Measurements from ENCODE around the gene HTT-AS.
"Not testable (repeated sequence)": the region's sequence is repeated elsewhere in the genome, so short reads cannot be mapped to it uniquely, and the experiment has no call there.

Gene HTT-AS

GRCh38 chr4:3074078-3074845 lies at the start of gene HTT-AS, which contains the start of gene HTT:
HTT-AS (minus strand) TSS chr4:3074538.
HTT (plus strand) TSS chr4:3074681; CDS start chr4:3074826, 145 bp downstream.
- DNase-seq = peak; percentile 95

DNA sequence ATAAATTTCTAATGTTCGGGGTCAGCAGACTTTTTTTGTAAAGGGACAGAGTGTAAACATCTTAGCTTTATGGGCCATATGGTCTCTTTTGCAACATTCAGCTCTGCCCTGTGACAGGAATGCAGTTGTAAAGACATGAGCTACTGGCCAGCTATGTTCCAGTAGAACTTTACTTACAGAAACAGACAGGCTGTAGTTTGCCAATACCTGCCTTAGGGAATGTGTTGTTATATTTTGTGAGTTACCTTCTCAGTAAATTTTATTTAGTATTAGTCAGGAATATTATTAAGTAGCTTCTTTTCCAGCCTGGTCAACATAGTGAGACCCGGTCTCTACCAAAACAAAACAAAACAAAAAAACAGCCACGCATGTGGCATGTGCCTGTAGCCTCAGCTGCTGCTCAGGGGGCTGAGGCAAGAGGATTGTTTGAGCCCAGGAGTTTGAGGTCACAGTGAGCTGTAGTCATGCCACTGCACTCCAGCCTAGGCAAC lies 48.9 kb upstream of the HTT-AS start:
- DNase-seq = no peak

GRCh38 chr4:3122081-3122563 lies 47.8 kb upstream of the HTT-AS start:
- no peak for DNase-seq

DNA sequence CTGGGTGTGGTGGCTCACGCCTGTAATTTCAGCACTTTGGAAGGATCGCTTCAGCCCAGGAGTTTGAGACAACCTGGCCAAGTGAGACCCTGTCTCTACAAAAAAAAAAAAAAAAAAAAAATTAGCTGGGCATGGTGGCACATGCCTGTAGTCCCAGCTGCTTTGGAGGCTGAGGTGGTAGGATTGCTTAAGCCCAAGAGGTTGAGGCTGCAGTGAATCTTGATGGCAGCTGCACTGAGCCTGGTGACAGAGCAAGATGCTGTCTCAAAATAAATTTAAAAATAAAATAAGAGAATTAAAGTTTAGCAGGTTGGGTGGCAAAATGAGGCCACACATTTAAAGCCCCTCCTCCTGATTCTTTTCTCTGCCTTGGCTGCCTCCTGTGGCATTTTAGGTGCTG lies 47.3 kb upstream of the HTT-AS start:
- no peak for DNase-seq

DNA sequence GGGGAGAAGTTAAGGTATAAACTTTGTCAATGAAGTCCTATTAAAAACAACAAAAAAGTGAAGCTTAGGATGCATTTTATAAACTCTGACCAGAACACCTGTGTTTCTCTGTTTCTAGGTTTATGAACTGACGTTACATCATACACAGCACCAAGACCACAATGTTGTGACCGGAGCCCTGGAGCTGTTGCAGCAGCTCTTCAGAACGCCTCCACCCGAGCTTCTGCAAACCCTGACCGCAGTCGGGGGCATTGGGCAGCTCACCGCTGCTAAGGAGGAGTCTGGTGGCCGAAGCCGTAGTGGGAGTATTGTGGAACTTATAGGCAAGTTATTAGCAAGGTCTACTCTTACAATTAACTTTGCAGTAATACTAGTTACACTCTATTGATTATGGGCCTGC lies 46.8 kb upstream of the HTT-AS start:
- DNase-seq = no peak

- no peak for DNase-seq
Measured at GRCh38 chr4:3119464-3119863, 45.1 kb upstream of the HTT-AS start.

GRCh38 chr4:3118312-3118711 lies 44.0 kb upstream of the HTT-AS start:
- DNase-seq = no peak

DNA sequence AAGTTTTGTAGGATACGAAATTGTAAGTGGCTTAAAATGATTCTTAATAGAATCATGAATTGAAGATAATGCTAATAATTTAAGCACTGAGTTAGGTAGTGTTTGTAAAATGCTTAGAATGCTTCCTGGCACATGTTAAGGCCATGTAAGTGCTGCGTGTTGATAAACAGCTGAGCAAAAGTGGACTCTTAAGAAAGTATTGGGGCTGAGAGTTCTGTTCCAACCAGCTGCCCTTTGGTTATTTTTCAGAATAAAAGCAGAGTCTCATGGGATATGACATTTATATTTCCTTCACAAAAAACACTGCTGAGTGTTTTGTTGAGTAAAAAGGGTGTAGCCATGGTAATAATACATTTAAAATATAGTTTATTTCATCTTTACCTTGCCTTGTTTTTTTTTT lies 42.6 kb upstream of the HTT-AS start:
- no peak for DNase-seq

GRCh38 chr4:3115637-3116270 lies 41.4 kb upstream of the HTT-AS start:
- DNase-seq = no peak

GRCh38 chr4:3114377-3114776 lies 40.0 kb upstream of the HTT-AS start:
- DNase-seq = no peak

DNA sequence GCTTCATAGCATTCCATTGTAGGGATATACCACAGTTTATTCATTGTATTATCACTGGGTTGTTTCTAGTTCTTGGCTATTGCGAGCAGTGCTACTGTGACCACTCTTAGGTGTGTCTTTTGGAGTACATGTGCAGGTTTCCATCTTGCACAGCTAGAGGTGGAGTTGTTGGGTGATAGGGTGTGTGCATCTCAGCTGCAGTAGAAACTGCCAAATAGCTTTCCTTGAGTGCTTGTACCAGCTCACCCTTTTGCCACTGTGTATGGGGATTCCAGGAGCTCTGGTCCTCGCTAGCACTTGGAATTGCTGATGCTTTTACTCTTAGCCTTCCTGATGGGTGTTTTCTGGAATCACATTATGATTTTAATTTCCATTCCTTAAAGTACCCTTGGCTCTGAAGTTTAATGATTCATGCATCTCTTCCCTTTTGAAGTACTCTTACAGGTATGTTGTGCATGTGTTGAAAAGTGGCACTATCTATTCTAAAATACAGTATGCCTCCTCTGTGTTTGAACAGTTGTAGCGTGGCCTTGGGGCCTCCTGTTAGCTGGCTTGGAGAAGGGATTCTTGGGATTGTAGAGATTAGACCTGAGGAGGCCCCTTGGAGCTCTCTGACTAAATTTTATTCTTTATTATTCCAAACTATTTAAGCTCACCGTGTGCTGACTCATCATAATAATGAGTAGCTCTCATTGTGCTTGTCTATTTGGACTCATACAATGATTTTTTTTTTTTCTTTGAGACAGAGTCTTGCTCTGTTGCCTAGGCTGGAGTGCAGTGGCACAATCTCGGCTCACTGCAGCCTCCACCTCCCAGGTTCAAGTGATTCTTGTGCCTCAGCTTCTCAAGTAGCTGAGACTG lies 38.5 kb upstream of the HTT-AS start:
- no peak for DNase-seq

DNA sequence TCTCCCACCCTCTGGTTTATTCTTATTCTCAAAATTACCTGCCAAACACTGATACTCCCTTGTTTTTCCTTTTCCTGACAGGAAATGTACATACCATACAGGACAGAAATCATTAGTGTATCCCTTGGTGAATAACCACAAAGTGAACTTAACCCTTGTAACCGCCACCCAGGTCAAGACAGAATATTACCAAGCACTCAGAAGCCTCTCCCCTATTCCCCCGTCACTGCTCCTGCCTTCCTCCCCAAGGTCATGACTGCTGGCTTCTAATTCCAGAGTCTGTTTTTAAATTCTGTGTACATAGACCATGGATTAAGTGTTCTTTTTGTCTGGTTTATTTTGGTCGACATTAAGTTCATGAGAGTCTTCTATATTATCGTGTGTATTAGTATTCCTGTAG lies 37.9 kb upstream of the HTT-AS start:
- DNase-seq = no peak

DNA sequence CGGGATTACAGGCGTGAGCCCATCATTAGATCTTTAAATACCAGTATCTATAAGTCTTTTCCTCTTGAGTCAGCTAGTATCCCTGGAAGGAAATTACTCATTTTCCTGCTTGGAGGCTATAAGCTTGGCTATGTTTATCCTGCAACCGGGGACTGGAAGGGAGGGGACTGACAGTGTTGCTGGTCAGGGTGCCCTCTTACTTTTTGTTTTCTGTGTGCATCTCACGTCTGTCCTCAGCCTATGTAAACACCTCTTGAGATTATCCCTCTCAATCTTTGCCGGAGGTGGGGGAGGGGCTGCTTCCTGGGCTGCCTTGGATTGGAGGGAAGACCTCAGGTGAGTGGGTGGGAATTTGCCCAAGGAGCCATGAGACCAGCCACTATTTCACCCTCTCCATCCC lies 37.1 kb upstream of the HTT-AS start:
- no peak for DNase-seq

DNA sequence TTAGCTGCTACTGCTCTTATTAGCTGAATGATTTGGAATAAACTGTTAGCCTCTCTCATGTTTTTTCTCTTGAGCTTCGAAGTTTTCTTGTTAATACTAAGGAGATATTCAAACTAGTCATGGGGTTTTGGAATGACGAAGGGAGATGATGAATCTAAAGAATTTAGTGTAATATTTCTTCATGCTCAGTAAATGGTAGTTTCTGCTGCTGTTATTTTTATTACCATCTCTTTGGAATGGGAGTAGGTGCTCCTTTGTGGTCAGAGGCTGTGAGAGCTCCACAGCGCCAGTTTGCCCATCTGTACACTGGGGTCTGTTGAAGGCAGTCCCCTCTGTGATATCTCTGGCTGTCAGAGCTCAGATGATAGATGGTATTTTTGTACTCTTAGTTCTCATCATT lies 33.9 kb upstream of the HTT-AS start:
- no peak for DNase-seq

DNA sequence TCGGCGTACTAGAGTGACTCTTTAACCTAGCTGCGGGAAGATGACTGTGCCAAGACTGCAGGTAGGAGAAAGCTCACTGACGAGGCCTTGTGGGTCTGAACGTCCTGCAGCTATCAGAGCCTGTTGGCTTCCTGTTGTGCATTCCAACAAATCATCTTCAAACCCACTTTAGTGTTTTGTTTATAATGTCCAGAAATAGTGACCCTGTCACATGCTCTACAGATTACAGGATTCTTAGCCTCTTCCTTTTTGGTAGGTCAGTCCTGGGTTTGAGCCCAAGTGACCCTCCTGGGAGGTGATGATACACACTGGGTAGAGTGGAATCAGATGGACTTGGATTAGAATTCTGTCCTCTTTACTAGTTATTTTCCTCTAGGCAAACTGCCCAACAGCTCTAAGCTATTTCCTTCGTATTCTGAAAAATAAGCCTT lies 33.4 kb upstream of the HTT-AS start:
- DNase-seq = no peak

DNA sequence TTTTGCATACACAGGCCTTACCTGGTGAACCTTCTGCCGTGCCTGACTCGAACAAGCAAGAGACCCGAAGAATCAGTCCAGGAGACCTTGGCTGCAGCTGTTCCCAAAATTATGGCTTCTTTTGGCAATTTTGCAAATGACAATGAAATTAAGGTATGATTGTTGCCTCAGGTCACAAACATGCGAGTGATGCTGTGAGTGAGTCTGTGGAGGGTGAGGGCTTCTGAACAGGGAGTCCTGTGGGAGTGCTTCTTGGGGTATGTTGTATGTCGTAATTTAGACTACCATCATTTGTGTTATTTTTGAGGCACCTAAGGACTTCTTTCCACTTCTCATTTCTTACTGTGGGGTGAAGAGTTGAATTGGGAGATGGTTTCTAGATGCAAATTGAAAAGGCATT lies 32.9 kb upstream of the HTT-AS start:
- no peak for DNase-seq

GRCh38 chr4:3106339-3107186 lies 32.2 kb upstream of the HTT-AS start:
- DNase-seq = peak; percentile 42

DNA sequence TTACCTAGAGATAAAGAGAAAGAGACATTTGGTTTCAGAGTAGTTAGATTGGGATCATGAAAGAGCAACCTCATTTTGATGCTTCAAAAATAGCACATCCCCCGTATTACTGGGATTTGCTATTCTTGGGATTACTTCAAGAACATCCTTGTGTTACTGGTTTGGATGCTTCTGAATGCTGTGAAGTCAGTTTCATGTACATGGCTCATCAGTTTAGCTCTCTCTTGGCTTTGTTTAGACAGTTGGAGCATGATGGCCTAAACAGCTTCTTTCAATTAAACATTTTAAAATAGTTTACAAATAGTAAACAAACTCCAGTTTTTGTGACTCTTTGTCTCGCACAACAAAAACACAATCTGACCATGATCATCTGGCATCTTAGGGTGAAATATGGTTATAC lies 24.0 kb upstream of the HTT-AS start:
- DNase-seq = no peak

- DNase-seq = no peak
Measured at GRCh38 chr4:3096202-3096601, 21.9 kb upstream of the HTT-AS start.

DNA sequence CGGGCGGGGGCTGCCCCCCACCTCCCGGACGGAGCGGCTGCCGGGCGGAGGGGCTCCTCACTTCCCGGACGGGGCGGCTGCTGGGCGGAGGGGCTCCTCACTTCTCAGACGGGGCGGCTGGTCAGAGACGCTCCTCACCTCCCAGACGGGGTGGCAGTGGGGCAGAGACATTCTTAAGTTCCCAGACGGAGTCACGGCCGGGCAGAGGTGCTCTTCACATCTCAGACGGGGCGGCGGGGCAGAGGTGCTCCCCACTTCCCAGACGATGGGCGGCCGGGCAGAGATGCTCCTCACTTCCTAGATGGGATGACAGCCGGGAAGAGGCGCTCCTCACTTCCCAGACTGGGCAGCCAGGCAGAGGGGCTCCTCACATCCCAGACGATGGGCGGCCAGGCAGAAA lies 20.4 kb upstream of the HTT-AS start:
- DNase-seq = not testable (repeated sequence)

- no peak for DNase-seq
Measured at GRCh38 chr4:3091464-3091863, 17.1 kb upstream of the HTT-AS start.

- no peak for DNase-seq
Measured at GRCh38 chr4:3087115-3087797, 12.9 kb upstream of the HTT-AS start.

Measured in COR-L47 (cell line).